ENCODE data around the gene EEA1. TPM values are rescaled to one million over a fixed set of nuclear protein-coding genes. Genes with fewer than 3 reads are reported as not detected.

EEA1 gene
- polyA plus RNA-seq, 1 experiment = 18.4 TPM

DNA sequence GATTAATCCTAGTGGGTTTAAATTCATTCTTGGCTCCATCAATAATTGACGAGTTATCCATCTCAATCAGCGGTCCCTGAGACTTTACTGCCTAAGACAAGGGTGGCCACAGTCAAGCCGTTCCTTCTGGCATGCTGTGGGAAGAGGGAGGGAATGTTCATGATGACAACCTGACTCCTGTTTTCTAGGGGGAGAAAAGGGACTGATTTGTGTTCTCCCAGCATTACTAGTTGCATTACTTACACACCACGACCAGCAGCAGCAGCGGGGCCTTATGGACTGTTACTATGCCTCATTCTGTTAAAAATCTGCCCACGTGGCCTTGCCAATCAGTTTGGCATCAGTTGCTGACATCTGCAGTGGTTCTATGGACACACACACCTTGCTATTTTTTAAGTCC, 196.4 kb downstream of the EEA1 start:
- DNase-seq (ENCODE audit: low read depth, low spot score) = no peak
- no peak overlapping the region for H3K27ac ChIP-seq (ENCODE audit: low read depth, low read length)
- TF ChIP-seq, protein P1, sequence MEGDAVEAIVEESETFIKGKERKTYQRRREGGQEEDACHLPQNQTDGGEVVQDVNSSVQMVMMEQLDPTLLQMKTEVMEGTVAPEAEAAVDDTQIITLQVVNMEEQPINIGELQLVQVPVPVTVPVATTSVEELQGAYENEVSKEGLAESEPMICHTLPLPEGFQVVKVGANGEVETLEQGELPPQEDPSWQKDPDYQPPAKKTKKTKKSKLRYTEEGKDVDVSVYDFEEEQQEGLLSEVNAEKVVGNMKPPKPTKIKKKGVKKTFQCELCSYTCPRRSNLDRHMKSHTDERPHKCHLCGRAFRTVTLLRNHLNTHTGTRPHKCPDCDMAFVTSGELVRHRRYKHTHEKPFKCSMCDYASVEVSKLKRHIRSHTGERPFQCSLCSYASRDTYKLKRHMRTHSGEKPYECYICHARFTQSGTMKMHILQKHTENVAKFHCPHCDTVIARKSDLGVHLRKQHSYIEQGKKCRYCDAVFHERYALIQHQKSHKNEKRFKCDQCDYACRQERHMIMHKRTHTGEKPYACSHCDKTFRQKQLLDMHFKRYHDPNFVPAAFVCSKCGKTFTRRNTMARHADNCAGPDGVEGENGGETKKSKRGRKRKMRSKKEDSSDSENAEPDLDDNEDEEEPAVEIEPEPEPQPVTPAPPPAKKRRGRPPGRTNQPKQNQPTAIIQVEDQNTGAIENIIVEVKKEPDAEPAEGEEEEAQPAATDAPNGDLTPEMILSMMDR (IDR thresholded peaks at IDR 0.05; ENCODE audit: low read depth, low read length) = no peak
- ChIA-PET POLR2A (no interaction called here), CTCF (no interaction called here)
- no peaks in the 10 kb centered on the region for H3K27me3 ChIP-seq (ENCODE audit: control insufficient read depth, insufficient read depth, low read length)
- no peaks in the 10 kb centered on the region for H3K9me3 ChIP-seq (ENCODE audit: control insufficient read depth, insufficient read depth, low read length)
- H3K4me3 ChIP-seq (ENCODE audit: low read depth, low read length) = no peak overlapping the region

DNA sequence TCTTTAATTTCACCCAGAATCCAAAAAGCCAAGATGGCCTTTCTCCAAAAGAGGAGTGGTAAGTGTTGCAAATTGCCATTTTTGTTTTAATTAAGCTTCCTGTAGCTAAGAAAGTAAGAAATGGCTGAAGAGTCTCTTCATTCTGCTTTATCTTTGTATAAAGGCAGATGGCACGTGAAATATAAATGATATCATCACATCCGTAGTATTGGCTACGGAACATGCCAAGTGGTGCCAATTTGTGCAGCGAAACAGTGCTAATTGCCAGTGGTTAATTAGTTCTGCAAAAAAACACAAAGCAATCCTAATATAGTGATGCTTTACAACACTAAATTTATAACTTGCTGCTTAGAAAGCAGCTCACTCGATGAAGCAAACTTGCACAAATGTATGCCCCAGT, 196.9 kb downstream of the EEA1 start:
- Histone ChIP-seq H3K9me3 (ENCODE audit: control insufficient read depth, insufficient read depth, low read length) (no peaks in the 10 kb centered on the region), H3K4me3 (ENCODE audit: low read depth, low read length) (no peak overlapping the region), H3K27me3 (ENCODE audit: control insufficient read depth, insufficient read depth, low read length) (no peaks in the 10 kb centered on the region), H3K27ac (ENCODE audit: low read depth, low read length) (no peak overlapping the region)
- no peak for DNase-seq (ENCODE audit: low read depth, low spot score)
- ChIA-PET POLR2A (no interaction called here), CTCF (no interaction called here)
- TF ChIP-seq, protein P1 (IDR thresholded peaks at IDR 0.05; ENCODE audit: low read depth, low read length) = no peak

DNA sequence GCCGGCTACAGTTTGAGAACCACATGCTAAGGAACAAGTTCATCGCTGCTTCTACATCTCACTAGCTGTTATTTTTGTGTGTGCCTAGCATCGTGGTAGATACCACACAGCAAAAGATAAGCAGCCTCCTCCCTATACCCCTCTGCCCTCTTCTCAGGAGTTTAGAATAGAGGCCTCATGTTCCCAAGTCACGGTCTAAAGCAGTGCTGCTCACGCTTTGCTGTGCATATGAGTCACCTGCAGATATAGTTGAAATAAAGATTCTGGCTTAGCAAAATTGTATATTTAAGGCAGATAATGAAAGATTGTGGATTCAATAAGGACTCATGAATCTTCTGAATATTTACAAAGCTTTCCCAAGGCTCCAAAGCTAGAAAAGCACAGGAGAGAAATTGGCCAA, 198.3 kb downstream of the EEA1 start:
- no peak for DNase-seq (ENCODE audit: low read depth, low spot score)
- no peak overlapping the region for H3K27ac ChIP-seq (ENCODE audit: low read depth, low read length)
- no peaks in the 10 kb centered on the region for H3K27me3 ChIP-seq (ENCODE audit: control insufficient read depth, insufficient read depth, low read length)
- no peak overlapping the region for H3K4me3 ChIP-seq (ENCODE audit: low read depth, low read length)
- H3K9me3 ChIP-seq (ENCODE audit: control insufficient read depth, insufficient read depth, low read length) = no peaks in the 10 kb centered on the region
- TF ChIP-seq, protein P1 (IDR thresholded peaks at IDR 0.05; ENCODE audit: low read depth, low read length) = no peak
- POLR2A ChIA-PET = no interaction called here
- CTCF ChIA-PET = no interaction called here

DNA sequence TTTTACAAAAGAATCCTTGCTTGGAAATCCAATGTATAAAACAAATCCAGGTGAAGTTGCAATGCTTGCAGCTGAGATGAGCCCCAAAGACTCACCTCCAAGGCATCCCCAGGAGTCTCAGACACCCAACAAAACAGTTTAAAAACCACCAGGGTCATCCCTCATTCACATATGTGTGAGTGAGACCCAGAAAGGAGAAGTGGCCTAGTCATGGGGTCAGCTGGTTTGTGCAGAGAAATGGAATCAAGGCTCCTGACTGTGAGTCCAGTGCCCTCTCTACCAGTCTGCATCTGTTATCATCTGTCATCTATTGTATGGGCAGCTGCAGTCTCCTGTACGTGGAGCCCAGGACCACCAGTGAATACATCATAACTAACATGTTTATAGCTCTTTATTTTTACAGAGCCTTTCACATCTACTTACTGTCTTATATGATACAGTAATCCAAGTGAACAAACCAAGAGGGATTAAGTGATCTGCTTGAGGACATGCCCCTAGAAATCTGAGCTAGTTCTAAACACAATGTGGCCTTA, 199.3 kb downstream of the EEA1 start:
- ChIA-PET POLR2A (no interaction called here), CTCF (no interaction called here)

DNA sequence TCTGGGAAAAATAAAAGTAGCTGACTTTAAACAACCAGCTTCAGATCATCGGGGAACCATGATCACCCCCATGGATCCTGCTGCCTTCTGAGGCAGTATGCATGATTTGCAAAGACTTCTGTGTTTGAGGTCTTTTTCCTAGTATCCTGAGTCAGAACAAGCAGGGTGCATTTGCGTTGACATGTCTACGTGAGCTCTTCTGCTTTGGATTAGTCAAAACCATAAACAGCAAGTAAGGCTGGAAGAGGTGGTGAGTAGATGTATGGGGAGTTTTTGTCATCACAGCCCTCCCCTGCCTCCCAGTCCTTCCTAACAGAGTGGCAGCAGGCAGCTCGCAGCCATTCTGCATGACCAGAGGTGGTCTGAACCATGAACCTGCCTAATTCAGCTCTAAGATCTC, 202.2 kb downstream of the EEA1 start:
- ChIA-PET POLR2A (interaction anchor here (0.5 kb wide), 1 partner anchor 233 kb away, joined by 3 read pairs; no protein-coding TSS in a partner anchor), CTCF (no interaction called here)
- TF ChIP-seq, protein P1 (IDR thresholded peaks at IDR 0.05; ENCODE audit: low read depth, low read length) = no peak
- Histone ChIP-seq H3K27ac (ENCODE audit: low read depth, low read length) (no peak overlapping the region), H3K4me3 (ENCODE audit: low read depth, low read length) (no peak overlapping the region), H3K9me3 (ENCODE audit: control insufficient read depth, insufficient read depth, low read length) (peaks cover 3% of the 10 kb centered on the region; the same call in 1 of the 2 replicates), H3K27me3 (ENCODE audit: control insufficient read depth, insufficient read depth, low read length) (no peaks in the 10 kb centered on the region)
- no peak for DNase-seq (ENCODE audit: low read depth, low spot score)

More for the DNA sequence above, 199.3 kb downstream of the EEA1 start:
- TF ChIP-seq, protein P1 (IDR thresholded peaks at IDR 0.05; ENCODE audit: low read depth, low read length) = no peak
- Histone ChIP-seq H3K27me3 (ENCODE audit: control insufficient read depth, insufficient read depth, low read length) (no peaks in the 10 kb centered on the region), H3K27ac (ENCODE audit: low read depth, low read length) (no peak overlapping the region), H3K9me3 (ENCODE audit: control insufficient read depth, insufficient read depth, low read length) (no peaks in the 10 kb centered on the region), H3K4me3 (ENCODE audit: low read depth, low read length) (no peak overlapping the region)
- DNase-seq (ENCODE audit: low read depth, low spot score) = no peak

Data from AG04450 (cell line).